NCI-H1930 (cell line): ENCODE results near the gene PRR29.
A peak's percentile ranks its signal among the peaks of the same experiment; 100 is the strongest.

Experiments
- DNase-seq, 2 experiments: peaks; one replicate each; lab custom pipeline; 2025; lab: John Stamatoyannopoulos, UW

Gene PRR29

DNA sequence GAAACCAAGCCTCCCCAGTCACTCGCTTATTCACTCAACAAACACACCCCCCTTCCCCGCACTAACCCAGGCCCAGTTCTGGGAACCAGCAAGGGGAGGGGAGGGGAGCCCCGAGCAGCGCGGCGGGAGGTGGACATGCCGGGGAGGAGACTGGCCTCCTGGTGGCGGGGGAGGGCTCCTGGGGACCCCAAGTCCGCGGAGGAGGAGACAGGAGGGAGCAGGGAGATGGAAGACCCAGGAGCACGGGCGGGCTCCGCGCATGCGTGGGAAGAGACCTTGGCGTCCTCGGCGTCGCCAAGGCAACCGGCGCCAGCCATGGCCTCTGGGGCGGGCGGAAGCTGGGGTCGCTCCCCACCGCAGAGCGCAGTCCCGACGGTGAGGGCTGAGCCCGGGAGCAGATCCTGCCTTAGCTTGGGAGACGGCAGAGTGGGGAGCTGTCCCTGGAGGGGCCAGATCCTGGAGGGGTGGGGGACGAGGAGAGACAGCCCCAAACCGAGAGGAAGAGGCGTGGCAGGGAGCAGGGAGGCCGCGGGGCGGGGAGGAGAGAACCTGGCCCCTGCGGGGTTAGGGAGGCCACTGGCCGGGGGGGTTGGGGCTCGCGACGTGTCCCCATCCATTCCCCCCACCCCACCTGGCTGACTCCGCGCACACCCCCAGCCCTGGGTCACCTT lies at the start of gene PRR29:
PRR29 (plus strand) TSS at position 302 of the 671 bp plus-strand sequence; CDS start at position 316, 14 bp downstream.
- peak; percentile 73 to 84 for DNase-seq

DNA sequence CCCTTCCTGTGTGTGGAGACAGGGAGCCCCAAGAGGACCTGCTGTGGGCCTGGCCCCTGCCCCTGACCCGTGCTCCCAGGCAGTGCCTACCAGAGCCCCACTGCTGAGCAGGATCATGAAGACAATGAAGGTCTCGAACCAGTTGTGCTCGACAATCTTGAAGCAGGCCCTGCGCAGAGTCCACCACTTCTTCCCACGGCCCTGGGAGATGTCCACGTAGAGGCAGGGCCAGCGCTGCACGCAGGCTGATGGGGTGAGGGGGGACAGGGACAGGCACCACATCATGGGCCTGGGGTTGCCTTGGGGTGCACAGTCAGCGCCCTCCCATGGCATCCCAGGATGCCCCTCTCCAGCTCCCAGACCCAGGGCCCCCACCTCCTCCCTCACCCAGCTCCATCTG lies 49.6 kb upstream of the PRR29 start:
- DNase-seq = no peak

DNA sequence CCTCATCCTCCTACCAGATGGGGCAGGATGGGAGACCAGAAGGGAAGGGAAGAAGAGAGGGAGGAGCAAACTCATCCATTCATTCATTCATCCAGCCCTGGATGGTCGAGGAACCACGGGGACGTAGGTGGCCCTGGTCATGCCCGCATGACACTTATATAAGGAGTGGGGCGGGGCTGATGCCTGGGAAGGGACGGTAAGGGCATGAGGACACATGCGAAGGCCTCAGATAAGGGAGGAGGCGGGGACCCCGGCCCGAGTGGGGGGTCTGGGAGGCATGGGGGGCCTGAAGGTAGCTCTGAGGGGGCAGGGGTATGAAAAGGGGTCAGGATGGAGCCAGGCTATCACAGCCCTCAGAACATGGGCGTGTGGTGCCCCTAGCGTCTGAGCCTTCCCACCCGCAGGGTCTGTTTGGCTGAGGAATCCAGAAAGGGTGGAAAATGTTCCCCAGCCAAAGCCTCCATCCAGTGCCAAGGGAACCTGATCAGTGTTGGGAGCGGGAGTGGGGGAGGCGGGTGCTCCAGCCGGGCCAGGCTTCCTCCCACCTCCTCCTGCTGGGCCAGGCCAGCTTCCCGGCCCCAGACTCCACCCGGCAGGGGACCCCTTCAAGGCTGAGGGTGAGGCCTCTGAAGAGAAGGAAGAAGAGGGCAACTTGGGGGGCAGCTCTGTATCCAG lies 48.4 kb upstream of the PRR29 start:
- no peak for DNase-seq

DNA sequence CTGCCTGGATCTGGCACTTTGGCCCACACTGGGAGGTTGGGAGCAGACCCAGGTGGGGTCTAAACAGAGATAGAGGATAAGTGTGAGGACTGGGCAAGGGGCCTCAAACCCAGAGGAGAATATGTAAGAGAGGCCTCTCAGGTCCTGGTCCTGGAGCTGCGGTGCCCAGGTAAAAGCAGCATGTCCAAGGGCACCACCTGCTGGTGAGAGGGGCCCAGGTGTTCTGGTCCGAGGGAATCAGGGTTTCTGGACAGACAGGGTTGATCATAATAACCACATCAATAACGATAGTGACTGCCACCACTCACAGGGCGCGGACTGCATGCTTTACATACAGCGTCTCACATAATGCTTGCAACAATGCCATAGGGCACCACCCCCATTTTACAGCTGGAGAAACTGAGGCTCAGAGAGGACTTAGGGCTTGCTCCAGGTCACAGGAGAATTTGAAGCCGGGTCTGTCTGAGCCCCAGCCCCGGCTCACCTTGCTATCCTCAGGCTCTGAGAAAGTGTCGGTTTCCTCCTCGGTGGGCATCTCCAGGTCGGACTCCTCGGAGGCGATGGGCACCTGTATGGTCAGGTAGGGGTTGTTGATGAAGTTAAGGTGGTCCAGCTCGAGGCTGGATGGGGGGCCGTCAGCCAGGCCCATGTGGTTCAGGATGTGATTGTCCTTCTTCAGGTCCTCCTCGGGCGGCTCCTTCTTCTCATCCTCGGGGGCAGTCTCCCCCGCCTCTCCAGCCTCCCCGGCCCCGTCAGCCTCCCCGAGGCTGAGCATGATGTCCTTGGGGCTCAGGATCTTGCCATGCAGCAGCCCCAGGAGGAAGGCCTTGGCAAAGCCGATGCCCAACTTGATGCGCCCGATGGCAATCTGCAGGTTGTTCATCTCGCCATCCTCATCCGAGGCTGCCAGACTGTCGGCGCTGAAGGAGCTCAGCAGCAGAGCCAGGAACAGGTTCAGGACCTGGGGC lies 46.9 kb upstream of the PRR29 start:
- DNase-seq = no peak

DNA sequence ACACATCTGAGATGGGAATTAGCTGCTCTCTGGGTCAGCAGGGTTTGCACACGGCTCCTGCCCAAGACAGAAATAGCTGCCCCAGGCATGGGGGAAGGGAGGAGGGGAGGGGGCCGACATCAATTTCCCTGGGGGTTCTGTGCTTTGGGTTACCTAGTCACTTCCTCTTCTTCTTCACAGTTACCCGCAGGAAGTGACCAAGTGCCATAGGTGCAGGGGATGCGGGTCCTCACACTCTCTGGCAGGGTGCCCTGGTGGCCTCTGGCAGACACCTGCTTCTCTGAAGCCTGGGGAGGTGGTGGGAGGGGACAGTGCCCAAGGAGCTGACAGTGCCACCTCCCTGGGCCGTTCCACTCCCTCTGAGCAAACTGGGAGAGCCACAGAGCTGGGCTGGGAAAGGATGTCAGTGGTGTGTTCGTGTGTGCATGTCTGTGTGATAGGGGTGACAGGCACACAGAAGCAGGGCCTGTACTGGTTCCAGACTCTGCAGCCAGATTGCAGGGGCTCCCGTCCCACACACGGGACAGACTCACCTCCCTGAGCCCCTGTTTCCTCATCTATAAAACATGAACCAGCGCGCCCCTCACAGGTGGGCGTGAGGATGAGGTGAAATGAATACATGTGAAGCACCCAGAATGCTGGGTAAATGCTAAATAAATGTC lies 43.6 kb upstream of the PRR29 start:
- DNase-seq = no peak

DNA sequence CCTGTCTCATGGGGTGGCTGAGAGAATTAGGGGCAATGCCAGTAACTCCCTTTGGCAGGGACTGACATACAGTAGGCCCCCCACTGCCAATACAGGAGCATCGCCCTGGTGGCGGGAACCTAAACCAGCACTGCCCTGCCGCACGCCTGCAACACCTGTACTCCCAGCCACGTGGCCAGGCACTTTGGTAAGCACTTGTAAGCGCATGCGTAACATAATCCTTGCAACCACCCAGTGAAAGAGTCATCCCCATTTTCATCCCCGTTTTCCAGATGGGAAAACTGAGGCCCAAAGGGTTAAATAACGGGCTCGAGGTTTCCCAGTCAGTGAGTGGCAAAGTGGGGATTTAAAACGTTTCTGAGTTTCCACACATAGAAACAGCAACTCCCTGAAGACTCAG lies 42.9 kb upstream of the PRR29 start:
- no peak for DNase-seq

DNA sequence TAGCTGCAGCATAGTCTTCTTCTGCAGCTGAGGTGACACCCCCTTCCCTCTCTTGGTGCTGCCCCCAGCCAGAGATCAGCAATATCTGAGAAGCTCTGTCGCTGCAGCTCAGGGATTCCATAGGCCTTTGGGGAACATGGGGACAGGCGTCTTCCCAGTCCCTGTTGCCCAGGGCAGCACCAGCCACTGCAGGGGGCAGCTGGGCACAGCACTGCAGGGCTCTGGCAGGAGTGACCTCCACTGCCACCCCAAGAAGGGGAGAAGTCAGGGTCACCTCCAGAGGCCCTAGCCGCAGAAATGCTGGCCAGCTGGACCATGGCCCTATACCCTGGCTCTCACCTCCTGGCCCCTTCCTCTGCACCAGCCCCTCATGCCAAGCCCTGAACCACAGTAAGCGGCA lies 42.4 kb upstream of the PRR29 start:
- DNase-seq = no peak

DNA sequence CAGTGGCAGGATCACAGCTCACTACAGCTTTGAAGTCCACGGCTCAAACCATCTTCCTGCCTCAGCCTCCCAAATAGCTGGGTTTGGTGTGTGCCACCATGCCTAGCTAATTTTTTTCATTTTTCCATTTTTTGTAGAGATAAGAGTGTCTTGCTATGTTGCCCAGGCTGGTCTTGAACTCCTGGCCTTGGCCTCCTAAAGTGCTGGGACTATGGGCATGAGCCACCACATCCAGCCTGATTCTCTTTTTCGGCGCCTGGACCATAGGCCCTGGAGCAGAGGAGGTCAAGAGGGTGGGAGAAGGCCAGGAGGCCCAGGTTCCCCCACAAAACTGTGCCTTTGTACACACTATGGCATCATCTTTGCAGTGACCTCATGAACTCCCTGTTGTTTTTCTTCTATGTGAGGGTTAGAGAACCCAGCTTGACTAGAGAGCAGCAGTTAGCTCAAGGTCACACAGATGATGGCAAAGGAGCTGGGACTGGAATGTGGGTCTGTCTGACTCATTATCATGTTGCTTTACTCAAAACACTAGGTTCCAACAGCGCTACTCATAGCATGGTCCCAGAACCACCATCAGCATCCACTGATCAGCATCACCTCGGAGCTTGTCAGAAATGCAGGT lies 41.7 kb upstream of the PRR29 start:
- DNase-seq = no peak

DNA sequence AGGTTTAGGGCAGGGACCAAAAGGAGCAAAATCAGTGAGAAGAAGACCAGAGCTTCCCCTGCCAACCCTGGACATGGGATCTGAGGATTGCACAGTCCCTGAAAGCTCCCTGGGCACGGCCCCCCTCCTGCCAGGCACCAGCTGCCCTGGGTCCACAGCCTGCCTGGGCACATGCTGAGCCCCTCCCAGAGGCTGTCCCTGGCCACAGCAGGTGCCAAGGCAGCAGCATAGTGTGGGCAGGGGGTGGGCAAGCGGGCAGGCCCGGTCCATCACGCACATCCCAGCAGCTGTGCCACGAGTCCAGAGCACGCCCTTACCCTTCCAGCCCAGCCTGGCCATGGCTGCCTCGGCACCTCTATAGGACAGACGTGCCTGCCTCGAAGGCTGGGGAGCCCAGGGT lies 38.1 kb upstream of the PRR29 start:
- DNase-seq = no peak

DNA sequence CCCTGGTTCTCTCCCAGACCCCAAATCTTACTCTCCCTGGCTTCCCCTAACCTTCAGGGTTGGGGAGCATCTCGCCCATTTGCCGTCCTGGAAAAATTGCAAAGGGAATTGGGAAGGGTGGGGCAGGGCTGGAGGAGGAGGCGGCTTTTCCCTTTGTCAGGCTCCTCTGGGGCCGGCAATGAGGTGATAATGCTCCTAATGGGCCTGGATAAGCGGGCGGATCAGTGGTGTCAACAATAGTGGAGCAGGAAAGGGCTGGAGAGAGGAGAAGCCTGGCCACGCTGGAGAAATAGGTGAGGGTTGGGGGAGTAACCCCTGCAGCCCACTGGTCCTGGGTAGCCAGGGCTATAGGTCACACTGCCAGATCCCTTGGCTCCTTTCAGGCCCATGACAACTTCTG lies 37.7 kb upstream of the PRR29 start:
- DNase-seq = no peak

DNA sequence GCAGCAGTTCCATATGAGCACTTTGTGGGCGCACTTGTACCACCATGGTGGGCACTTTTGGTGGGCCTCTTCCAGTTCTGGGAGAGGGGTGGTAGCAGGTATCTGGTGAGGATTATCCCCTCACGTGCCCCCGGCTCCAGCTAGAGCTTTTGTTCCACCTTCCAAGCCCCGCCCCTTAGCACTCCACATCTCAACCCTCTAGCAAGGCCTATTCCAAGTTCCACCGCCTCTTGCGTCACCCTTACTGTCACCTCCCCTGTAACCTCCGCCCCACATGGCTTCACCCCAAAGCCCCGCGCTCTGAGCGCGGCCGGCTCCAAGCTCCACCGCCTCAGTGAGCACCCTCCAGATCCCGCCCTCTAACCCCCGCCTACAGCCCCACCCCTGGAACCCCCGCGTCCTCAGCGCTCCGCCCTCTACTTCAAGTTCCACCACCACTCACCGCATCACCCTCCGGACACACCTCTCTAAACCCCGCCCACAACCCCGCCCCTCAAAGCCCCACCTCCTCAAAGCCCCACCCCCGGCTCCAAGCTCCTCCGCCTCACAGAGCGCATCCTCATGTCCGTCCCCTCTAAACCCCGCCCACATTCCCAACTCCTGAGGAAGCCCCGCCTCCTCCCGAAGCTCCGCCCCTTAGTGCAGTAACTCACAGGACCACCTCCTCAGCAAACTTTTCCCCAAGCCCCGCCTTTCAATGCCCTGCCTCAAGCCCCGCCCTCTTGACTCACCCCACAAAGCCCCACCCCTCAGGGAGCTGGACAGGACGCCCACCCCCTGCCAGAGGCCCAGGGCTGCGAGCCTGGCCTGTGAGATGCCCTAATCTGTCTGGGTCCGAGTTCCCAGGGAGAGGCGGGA lies 36.6 kb upstream of the PRR29 start:
- peak; percentile 55 to 62 for DNase-seq

DNA sequence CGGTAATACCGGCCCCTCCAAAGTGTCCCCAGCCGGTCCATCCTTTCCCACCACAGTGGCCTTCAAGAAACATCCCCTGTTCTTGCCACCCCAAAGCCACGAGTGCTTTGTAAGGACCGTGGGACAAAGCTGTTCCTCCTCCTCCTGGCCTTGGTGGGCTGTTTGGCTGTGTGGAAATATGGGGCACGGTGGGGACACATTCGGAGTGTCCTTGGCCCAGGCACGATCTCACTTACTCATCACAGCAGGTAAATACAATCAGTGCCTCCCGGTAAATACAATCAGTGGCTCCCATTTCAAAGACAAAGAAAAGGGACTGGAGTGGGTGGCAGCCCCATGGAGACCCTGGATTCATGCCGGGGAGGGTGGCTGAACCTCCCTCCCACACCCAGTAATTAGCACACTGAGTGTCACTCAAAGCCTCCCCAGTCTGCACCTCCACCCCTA lies 35.8 kb upstream of the PRR29 start:
- DNase-seq = no peak

DNA sequence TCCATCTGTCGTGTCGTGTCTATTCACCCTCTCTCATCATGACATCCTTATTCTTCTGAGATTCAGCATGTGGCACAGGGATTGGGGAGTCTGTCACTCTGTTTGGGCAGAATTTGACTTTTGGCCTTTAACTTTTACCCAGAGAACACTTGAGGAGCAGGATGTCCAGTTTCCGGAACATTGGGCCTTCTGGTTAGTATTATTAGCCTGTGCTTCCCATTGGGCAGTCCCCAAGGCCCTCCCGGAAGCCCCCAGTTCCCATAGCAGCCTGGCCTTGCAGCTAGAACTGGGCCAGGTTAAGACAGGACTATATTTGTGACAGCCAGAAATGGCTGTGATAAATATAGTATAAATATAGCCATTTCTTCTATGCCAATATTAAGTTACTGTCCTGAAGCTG lies 35.0 kb upstream of the PRR29 start:
- no peak for DNase-seq

DNA sequence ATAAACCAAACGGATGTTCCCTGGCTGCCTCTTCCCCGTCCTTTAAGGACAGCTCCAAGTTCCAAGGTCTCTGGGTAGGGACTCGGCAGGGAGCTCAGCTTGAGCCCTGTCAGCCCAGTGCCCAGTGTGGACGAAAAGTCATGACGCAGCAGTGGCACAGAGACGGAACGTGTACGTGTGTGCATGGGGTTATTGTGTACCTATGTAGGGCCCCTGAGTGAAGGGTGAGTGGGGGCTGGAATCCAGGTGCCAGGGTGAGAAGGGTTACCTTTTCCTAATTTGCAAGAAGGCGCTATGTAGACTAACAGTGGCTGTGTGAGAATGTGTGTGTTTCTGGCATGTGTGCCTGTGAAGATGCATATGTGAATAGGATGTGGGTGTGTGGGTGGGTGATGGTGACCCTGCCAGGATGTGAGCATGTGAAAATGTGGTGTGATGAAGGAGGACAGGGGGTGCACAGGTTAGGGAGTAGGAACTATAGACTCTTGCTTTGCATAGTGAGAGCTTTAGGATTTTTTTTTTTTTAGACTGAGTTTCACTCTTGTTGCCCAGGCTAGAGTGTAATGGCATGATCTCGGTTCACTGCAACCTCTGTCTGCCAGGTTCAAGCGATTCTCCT lies 31.4 kb upstream of the PRR29 start:
- no peak for DNase-seq

DNA sequence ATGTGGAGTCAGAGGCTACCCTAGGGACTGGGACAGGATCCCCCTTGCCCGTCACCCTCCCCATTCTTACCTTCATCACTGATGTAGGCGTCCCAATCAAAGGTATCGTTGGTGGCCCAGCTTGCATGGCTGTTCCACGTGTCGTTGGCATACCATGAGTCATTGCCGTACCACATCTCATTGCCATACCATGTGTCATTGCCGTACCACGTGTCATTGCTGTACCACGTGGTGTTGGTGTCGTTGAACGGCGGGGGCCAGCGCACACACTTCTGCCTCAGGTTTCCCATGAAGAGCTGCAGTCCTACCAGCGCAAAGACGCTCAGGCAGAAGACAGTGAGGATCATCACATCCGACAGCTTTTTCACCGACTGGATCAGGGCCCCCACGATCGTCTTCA lies 30.2 kb upstream of the PRR29 start:
- no peak for DNase-seq

DNA sequence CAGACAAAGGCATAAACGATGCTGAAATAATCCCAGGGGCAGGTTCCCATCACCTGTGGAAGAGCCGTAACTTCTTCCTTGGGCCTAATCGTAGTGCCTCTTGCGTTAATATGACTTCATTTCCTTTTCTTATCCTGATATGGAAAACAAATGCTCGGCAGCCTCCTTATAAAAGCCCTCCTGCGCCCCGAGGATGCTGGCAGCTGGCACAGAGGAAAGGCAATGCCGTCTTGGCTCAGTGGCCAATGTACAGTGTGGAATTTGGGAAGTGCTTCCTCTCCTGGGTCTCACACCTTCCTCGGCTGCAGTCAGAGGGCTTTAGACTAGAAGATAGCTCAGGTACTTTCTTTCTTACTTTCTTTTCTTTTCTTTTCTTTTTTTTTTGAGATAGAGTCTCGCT lies 28.9 kb upstream of the PRR29 start:
- no peak for DNase-seq

DNA sequence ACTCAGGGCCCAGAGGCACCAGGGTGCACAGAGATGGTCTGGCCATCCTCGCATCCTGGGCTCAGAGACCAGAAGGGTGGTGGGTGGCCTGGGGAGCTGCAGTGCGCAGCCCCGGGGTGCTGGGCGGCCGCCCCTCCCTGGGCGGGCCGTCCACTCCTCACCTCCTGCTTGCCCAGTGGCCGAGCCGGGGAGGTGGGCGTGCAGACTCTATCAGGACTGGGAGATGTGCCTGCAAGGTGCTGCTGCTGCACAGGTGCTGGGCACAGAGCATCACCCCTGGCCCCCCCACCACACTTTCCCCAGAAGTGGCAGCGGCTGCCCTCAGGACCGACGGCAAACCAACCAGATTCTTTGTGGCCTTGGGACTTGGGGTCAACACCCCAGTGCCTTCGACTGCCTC lies 25.4 kb upstream of the PRR29 start, which contains the start of gene SCN4A:
SCN4A (minus strand) TSS at position 123 of the 400 bp plus-strand sequence; CDS start at position 46, 77 bp downstream.
- DNase-seq = no peak

DNA sequence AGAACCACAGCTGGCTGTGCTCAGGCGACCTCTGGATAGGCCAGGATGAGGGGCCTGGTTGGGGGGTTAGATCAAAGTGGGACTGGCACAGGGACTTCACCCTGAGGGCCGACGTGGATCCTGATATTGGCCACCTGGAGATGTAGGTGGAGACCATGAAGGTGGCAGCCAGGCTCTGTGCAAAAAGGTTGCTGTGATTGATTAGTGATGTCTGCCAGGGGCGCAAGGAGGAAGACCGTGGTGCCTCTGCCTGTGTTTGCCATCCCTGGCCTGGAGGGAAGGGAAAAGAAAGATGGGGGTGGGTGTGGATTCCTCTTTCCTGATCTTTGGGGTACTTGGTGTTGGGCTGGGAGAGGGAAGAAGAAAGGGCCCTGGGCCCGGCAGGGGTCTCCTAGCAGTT lies 24.9 kb upstream of the PRR29 start:
- DNase-seq = no peak

DNA sequence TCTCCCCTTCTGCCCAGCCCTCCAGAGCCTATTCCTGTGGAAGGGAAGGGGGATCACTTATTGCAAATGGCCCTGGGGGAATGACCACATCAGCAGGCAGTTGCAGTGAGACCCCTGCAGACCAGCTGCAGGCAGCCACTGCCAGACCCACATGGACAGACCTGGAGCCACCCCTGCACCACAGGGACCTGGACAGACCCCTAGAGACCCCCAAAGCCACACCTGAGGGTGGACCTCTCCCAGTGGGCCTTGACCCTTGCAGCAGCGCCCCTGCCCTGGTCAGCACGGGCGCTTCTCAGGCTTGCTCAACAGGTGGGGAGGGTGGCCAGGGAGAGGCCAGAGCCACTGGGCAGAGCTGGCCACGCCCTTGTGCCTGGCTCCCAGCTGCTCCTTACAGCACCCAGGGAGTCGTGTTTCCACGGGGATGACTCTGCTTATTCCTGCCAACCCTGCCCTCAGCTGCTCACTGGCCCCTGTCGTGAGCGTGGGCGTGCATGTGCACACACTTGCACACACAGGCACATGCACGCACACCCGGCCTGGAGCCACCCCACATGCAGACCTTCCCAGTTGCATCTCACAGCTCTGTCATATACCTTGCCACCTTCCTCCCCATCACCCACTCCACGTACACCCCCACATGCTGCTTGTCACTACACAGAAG lies 24.1 kb upstream of the PRR29 start:
- DNase-seq = no peak
